ENCODE data around the gene ROGDI. TPM values are rescaled to one million over a fixed set of nuclear protein-coding genes. Genes with fewer than 3 reads are reported as not detected.

Gene ROGDI
- total and polyA plus RNA-seq, 12 donors, result 32.4 to 194 (median 81.7) TPM

DNA sequence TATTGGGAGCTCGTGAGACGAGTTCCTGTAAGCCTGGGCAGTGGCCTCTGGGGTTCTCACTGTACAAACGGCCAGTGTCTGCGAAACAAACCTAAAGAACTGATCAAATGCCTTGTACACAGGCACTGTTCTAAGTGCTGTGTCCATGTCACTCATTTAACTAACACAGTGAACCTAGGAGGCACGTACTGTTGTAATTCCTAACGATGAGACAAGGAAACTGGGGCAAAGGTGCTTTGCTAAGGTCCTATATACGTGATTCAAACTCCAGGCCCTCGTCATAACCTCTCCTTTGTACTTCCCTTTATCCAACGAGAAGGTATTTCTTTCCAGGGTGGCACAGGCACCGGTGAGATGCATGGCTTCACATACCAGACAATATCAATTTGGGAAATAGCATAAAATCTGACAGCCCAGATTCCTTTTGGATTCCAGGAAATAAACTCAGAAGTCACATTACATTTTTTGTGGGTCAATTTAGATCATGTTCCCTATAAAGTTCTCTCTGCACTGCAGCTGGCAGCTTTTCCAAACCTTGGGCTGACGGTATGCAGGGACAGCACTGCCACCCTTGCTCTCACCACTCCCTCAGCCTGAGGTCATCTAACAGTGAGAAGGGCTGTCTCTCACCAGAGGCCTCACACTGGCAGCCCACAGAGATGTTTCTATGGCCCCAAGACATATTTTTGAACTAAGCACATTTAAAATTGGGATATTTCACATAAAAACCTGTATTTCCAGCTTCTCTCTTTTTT, 26.3 kb upstream of the ROGDI start:
- Histone ChIP-seq H3K27me3 (no peaks in the 10 kb centered on the region), H3K4me1 (replicated peaks in 1 of 2) (peaks cover 8 to 13% of the 10 kb centered on the region in 2 donors), H3K4me3 (no peak overlapping the region), H3K27ac (no peak overlapping the region), H3K9me3 (replicated peaks in 1 of 3) (no peaks in the 10 kb centered on the region), H3K36me3 (replicated peaks in 1 of 2) (peaks cover 0 to 89% of the 10 kb centered on the region in 2 donors)
- intact Hi-C loops (cut with DNase I), result no loop called here
- TF ChIP-seq CTCF (IDR thresholded peaks at IDR 0.05), result no peak
- TF ChIP-seq POLR2A (IDR thresholded peaks at IDR 0.05), result no peak
- 88 to 91% (median 89%) methylated on average over 11 of the region's 11 CpGs for WGBS, 4 donors
- no peak for DNase-seq

DNA sequence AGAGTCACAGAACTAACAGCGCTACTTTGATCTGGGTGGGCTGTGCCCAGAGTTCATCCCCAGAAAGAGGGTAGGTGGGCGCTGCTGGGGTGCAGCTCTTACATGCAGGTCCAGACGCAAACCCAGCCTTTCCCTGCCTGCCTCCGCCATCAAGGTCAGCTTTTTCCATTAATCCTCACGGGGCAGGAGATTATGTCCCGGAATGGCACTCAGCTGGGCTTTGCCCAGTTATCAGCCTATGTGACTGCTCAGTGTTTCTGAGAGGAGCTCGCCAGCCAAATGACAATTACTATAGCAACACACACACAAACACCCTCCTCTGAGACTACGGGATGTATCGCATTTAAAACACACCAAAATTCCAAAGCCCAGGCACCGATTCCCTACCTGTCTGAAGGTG, 24.5 kb upstream of the ROGDI start:
- peaks cover 8 to 12% of the 10 kb centered on the region in 2 donors for H3K4me1 ChIP-seq (replicated peaks in 1 of 2)
- 49 to 62% (median 57%) methylated on average over 6 to 10 of the region's 10 CpGs for WGBS, 4 donors
- peaks cover 0 to 98% of the 10 kb centered on the region in 2 donors for H3K36me3 ChIP-seq (replicated peaks in 1 of 2)
- H3K27me3 ChIP-seq, result no peaks in the 10 kb centered on the region
- no peak overlapping the region for H3K4me3 ChIP-seq
- no peak for TF ChIP-seq POLR2A (IDR thresholded peaks at IDR 0.05)
- TF ChIP-seq CTCF (IDR thresholded peaks at IDR 0.05), result no peak
- DNase-seq, result peak; percentile 35 to 83 (median 75)
- peak overlapping the region in 3 of 5 donors; percentile 17 to 70 (median 54) for H3K27ac ChIP-seq
- intact Hi-C loops (cut with DNase I), result no loop called here
- H3K9me3 ChIP-seq (replicated peaks in 1 of 3), result no peaks in the 10 kb centered on the region

DNA sequence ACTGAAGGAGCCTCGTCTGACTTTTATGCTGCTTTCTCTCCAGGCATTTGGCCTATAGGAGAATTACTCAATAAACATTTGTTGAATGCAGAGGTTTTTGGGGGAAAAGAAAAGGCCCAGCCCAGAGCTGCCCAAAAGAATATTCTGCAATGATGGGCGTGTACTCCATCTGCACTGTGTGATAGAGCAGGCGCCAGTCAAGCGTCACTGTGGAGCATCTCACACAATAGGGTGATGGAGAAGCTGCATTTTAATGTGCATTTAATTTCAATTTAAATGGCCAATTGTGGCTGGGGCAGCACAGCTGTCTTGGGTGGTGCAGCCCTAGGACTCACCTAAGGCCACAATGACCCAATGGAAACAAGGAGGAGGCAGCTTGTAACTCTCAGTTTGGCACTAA, 24.1 kb upstream of the ROGDI start:
- DNase-seq, result no peak
- Histone ChIP-seq H3K4me3 (no peak overlapping the region), H3K4me1 (replicated peaks in 1 of 2) (peaks cover 8 to 12% of the 10 kb centered on the region in 2 donors), H3K9me3 (replicated peaks in 1 of 3) (no peaks in the 10 kb centered on the region), H3K27ac (peak overlapping the region in 3 of 5 donors; percentile 17 to 70 (median 54)), H3K36me3 (replicated peaks in 1 of 2) (peaks cover 0 to 98% of the 10 kb centered on the region in 2 donors), H3K27me3 (no peaks in the 10 kb centered on the region)
- intact Hi-C loops (cut with DNase I), result no loop called here
- TF ChIP-seq CTCF (IDR thresholded peaks at IDR 0.05), result no peak
- TF ChIP-seq POLR2A (IDR thresholded peaks at IDR 0.05), result no peak
- 94 to 98% (median 96%) methylated on average over 4 of the region's 4 CpGs for WGBS, 4 donors

GRCh38 chr16:4825196-4825595, 22.8 kb upstream of the ROGDI start:
- H3K9me3 ChIP-seq (replicated peaks in 1 of 3), result no peaks in the 10 kb centered on the region
- peaks cover 8 to 12% of the 10 kb centered on the region in 2 donors for H3K4me1 ChIP-seq (replicated peaks in 1 of 2)
- H3K36me3 ChIP-seq (replicated peaks in 1 of 2), result peaks cover 0 to 98% of the 10 kb centered on the region in 2 donors
- no peak overlapping the region for H3K27ac ChIP-seq
- TF ChIP-seq POLR2A (IDR thresholded peaks at IDR 0.05) (no peak), CTCF (IDR thresholded peaks at IDR 0.05) (no peak)
- intact Hi-C loops (cut with DNase I), result no loop called here
- WGBS, 4 donors, result 83 to 85% (median 83%) methylated on average over 8 of the region's 8 CpGs
- H3K4me3 ChIP-seq, result no peak overlapping the region
- DNase-seq, result no peak
- H3K27me3 ChIP-seq, result no peaks in the 10 kb centered on the region

Data from adrenal gland (tissue), 12 donors.